Uterus (tissue), 4 donors: ENCODE results near the gene TFEC. TPM values are rescaled to one million over a fixed set of nuclear protein-coding genes. Genes with fewer than 3 reads are reported as not detected.

Experiments used
- DNase-seq, 2 donors: peaks; one replicate each; pipeline ENCODE4 v3.0.0-alpha.2; 2019 to 2020
- H3K27ac ChIP-seq, 2 donors: fragments of 200-600 bp; sonication (generic); 1 replicate in 1 of 2; 2 replicates in 1 of 2; pipeline ENCODE4 v1.5.1; 2016 to 2018
- H3K27me3 ChIP-seq, 2 donors: fragments of 200-600 bp; sonication (generic); one replicate each; pipeline ENCODE4 v1.5.1; 2018 to 2019; ENCODE audit warnings: control low read depth in 1 of 2
- H3K36me3 ChIP-seq, 2 donors: fragments of 200-600 bp; sonication (generic); one replicate each; pipeline ENCODE4 v1.5.1; 2019; ENCODE audit warnings: control low read depth in 1 of 2
- H3K4me1 ChIP-seq, 2 donors: fragments of 200-600 bp; sonication (generic); one replicate each; pipeline ENCODE4 v1.5.1; 2018 to 2019; ENCODE audit warnings: control low read depth in 1 of 2
- H3K4me3 ChIP-seq, 2 donors: fragments of 200-600 bp; sonication (generic); 1 replicate in 1 of 2; 2 replicates in 1 of 2; pipeline ENCODE4 v1.5.1; 2018 to 2019; ENCODE audit warnings: mild to moderate bottlenecking in 1 of 2
- H3K9me3 ChIP-seq, 2 donors: fragments of 200-600 bp; sonication (generic); one replicate each; pipeline ENCODE4 v1.5.1; 2019; ENCODE audit warnings: control low read depth in 1 of 2
- CTCF ChIP-seq, 4 experiments: fragments of 200-600 bp in 2 of 4; fragments of 450-650 bp in 2 of 4; sonication (generic) in 2 of 4; IDR thresholded peaks; one replicate each; pipeline ENCODE4 v1.5.1; 2016 to 2019; ENCODE audit warnings: antibody characterized with exemption in 4 of 4, mild to moderate bottlenecking in 2 of 4, moderate library complexity in 1 of 4
- POLR2A ChIP-seq, 2 donors: fragments of 450-650 bp; IDR thresholded peaks; one replicate each; pipeline ENCODE4 v1.6.1; 2016; ENCODE audit warnings: antibody characterized with exemption in 2 of 2, mild to moderate bottlenecking in 1 of 2, moderate library complexity in 1 of 2
- intact Hi-C: fragments of 100-400 bp; cut with DNase I; formaldehyde crosslinking; loops from one replicate; pipeline ENCODE4 v1.15.1; 2023; ENCODE audit warnings: low total_unique reads
- total RNA-seq, 4 donors: library from RNA; depleted of rRNA in 3 of 4; stranded (reverse); fragments of >200 nt in 3 of 4; gene quantifications; one replicate each; pipeline versions ENCODE4 v1.1.0 to v1.2.4, GENCODE V29; 2014 to 2023
- donor health status: DM: yes; HTN: yes; CAD: no.

The TFEC gene
- total RNA-seq, 4 donors from 2014 or later: 0.51 to 4.4 (median 1.8) TPM

GRCh38 chr7:115988401-115988800 is 42.2 kb downstream of the TFEC start:
- no peak overlapping the region for H3K4me3 ChIP-seq
- no peaks in the 10 kb centered on the region for H3K27me3 ChIP-seq
- no peak for TF ChIP-seq CTCF (IDR thresholded peaks at IDR 0.05)
- H3K9me3 ChIP-seq: no peaks in the 10 kb centered on the region
- no peaks in the 10 kb centered on the region for H3K4me1 ChIP-seq
- H3K27ac ChIP-seq: no peak overlapping the region
- no peaks in the 10 kb centered on the region for H3K36me3 ChIP-seq
- DNase-seq: no peak
- intact Hi-C loops: no loop called here

- no peaks in the 10 kb centered on the region for H3K27me3 ChIP-seq
- H3K4me1 ChIP-seq: no peaks in the 10 kb centered on the region
- no peak overlapping the region for H3K27ac ChIP-seq
- no peak for DNase-seq
- no peaks in the 10 kb centered on the region for H3K9me3 ChIP-seq
- TF ChIP-seq CTCF (IDR thresholded peaks at IDR 0.05) (no peak), POLR2A (IDR thresholded peaks at IDR 0.05) (no peak)
- H3K4me3 ChIP-seq: no peak overlapping the region
- intact Hi-C loops: no loop called here
- no peaks in the 10 kb centered on the region for H3K36me3 ChIP-seq
Observed at GRCh38 chr7:115987486-115987885, 43.1 kb downstream of the TFEC start.

- TF ChIP-seq POLR2A (IDR thresholded peaks at IDR 0.05) (no peak), CTCF (IDR thresholded peaks at IDR 0.05) (no peak)
- no peak for DNase-seq
- intact Hi-C loops: no loop called here
- H3K36me3 ChIP-seq: no peaks in the 10 kb centered on the region
- no peaks in the 10 kb centered on the region for H3K27me3 ChIP-seq
- H3K4me3 ChIP-seq: no peak overlapping the region
- H3K9me3 ChIP-seq: no peaks in the 10 kb centered on the region
- H3K27ac ChIP-seq: no peak overlapping the region
- no peaks in the 10 kb centered on the region for H3K4me1 ChIP-seq
Observed at GRCh38 chr7:115984105-115984504, 46.5 kb downstream of the TFEC start.

- DNase-seq: no peak
- Histone ChIP-seq H3K4me1 (no peaks in the 10 kb centered on the region), H3K27me3 (no peaks in the 10 kb centered on the region), H3K27ac (no peak overlapping the region), H3K9me3 (no peaks in the 10 kb centered on the region), H3K36me3 (no peaks in the 10 kb centered on the region), H3K4me3 (no peak overlapping the region)
- TF ChIP-seq POLR2A (IDR thresholded peaks at IDR 0.05): no peak
- TF ChIP-seq CTCF (IDR thresholded peaks at IDR 0.05): no peak
- intact Hi-C loops: no loop called here
Observed at GRCh38 chr7:115980159-115980558, 50.4 kb downstream of the TFEC start.

- intact Hi-C loops: no loop called here
- Histone ChIP-seq H3K27me3 (no peaks in the 10 kb centered on the region), H3K36me3 (no peaks in the 10 kb centered on the region), H3K4me1 (no peaks in the 10 kb centered on the region), H3K9me3 (no peaks in the 10 kb centered on the region), H3K4me3 (no peak overlapping the region), H3K27ac (no peak overlapping the region)
- DNase-seq: no peak
- TF ChIP-seq POLR2A (IDR thresholded peaks at IDR 0.05): no peak
Observed at GRCh38 chr7:115976651-115977050, 53.9 kb downstream of the TFEC start.

- Histone ChIP-seq H3K27me3 (no peaks in the 10 kb centered on the region), H3K27ac (no peak overlapping the region), H3K4me1 (no peaks in the 10 kb centered on the region), H3K4me3 (no peak overlapping the region), H3K9me3 (no peaks in the 10 kb centered on the region), H3K36me3 (no peaks in the 10 kb centered on the region)
- DNase-seq: no peak
- intact Hi-C loops: no loop called here
- no peak for TF ChIP-seq POLR2A (IDR thresholded peaks at IDR 0.05)
- no peak for TF ChIP-seq CTCF (IDR thresholded peaks at IDR 0.05)
Observed at GRCh38 chr7:115975766-115976165, 54.8 kb downstream of the TFEC start.
